Fibroblast of skin of back (primary cell): ENCODE measurements around the gene KTI12. TPM values are rescaled to one million over a fixed set of nuclear protein-coding genes. Genes with fewer than 3 reads are reported as not detected.
A peak's percentile ranks its signal among the peaks of the same experiment; 100 is the strongest.
"Not testable (repeated sequence)": the region's sequence is repeated elsewhere in the genome, so short reads cannot be mapped to it uniquely, and the experiment has no call there.

ENCODE experiments used
- DNase-seq: peaks from one replicate; pipeline ENCODE4 v3.0.0-alpha.2; 2013
- polyA plus RNA-seq, 2 experiments: library from polyadenylated mRNA; unstranded; fragments of 120-200 nt; gene quantifications; one replicate each; pipeline ENCODE4 v1.2.1, GENCODE V29; 2013; ENCODE audit not compliant: insufficient read length in 2 of 2

Gene KTI12, protein sequence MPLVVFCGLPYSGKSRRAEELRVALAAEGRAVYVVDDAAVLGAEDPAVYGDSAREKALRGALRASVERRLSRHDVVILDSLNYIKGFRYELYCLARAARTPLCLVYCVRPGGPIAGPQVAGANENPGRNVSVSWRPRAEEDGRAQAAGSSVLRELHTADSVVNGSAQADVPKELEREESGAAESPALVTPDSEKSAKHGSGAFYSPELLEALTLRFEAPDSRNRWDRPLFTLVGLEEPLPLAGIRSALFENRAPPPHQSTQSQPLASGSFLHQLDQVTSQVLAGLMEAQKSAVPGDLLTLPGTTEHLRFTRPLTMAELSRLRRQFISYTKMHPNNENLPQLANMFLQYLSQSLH
- polyA plus RNA-seq (2013, experiment 1 of 2; ENCODE audit: insufficient read length): 8.4 TPM
- polyA plus RNA-seq (2013, experiment 2 of 2; ENCODE audit: insufficient read length): 7.7 TPM

GRCh38 chr1:52033190-52034049 lies at the start of gene KTI12:
TSS of gene KTI12 (minus strand) at chr1:52033810. CDS start at chr1:52033761, 49 bp downstream.
- DNase-seq: peak; percentile 91

- DNase-seq: no peak
Measured at GRCh38 chr1:52080014-52080415, 46.4 kb upstream of the KTI12 start.

- DNase-seq: not testable (repeated sequence)
Measured at GRCh38 chr1:52077277-52077676, 43.7 kb upstream of the KTI12 start.

DNA sequence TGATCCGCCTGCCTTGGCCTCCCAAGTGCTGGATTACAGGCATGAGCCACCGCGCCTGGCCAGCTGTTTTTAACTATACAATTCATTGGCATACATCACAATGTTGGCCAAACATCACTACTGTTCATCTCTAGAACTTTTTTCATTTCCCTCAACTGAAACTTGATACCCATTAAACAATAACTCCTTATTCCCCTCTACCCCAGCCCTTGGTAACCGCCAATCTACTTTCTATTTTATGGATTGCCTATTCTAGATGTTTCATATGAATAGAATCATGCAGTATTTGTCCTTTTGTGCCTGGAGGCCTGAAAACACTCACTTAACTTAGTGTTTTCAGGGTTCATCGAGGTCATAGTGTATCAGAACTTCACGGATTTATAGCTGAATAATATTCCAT lies 38.7 kb upstream of the KTI12 start:
- DNase-seq: no peak

DNA sequence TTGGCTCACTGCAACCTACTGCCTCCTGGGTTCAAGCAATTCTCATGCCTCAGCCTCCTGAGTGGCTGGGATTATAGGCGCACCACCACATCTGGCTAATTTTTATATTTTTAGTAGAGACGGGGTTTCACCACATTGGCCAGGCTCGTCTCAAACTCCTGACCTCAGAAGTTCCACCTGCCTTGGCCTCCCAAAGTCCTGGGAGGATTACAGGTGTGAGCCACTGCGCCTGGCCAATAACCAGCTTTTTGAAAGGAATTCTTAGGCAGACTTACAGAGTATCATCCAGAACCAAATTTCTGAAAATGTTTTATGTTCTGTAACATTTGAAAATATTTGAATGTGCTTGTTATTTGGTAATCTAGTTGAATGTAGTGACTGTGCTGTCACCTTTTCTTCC lies 37.1 kb upstream of the KTI12 start:
- no peak for DNase-seq

DNA sequence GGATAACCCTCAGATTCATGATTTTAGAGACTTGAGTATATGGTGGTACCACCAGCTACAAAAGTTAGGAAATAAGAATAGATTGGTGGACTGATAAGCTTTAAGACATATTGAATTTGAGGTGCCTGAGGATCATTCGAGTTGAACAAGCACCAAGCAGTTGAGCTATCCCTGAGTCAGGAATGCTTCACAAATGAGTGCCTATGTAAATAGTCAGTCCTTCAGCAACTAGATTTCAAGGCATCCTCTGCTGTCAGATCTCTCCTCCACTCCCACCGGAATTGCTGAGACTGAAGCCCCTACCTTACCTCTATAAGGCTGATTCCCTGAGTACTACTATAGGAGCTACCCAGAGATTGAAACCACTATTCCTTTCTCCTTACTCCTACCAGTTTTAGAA lies 29.6 kb upstream of the KTI12 start:
- no peak for DNase-seq

DNA sequence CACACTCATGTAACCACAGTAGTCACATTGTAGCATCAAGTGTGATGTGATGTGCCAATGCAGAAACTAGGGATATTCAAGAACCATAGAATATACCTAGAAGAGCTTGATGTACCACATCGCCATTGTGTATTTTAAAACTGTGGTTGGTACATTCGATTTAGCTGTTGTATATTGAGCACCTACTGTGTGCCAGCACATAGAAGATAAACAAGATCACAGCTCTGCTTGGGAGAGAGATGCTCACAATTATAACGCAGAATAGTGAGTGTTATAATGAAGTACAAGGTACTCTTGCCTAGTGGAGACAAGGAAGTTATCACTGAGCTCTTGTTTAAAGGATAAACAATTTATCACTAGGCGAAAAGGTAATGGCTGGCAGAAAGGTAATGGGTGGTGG lies 27.2 kb upstream of the KTI12 start:
- no peak for DNase-seq

- no peak for DNase-seq
Measured at GRCh38 chr1:52059888-52060287, 26.3 kb upstream of the KTI12 start.

GRCh38 chr1:52059321-52059720 lies 25.7 kb upstream of the KTI12 start:
- peak; percentile 27 for DNase-seq

DNA sequence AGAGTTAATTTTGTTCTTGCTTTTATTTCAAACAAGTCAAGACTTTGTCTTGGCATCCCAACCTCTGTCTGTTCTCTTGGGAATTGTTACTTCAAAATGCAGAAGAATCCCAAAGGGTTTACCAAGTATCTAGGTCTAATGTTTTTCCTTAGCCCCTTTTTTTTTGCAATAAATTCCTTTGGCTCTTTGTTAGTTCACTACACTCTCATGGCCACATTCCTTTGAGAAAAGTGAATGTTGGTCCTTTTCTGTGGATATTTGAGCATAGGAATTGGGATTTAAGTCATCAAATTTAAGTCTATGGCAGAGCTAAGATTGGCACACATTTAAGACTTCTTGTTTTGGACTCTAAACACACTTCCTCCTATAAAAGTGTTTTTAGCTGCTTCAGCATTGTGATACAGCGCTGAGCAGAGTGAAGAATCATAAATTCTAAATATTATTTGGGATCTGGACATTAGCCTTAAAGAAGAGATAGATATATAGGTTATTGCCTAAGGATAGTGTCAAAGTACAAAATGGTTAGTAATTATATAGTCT lies 24.3 kb upstream of the KTI12 start:
- DNase-seq: peak; percentile 34

DNA sequence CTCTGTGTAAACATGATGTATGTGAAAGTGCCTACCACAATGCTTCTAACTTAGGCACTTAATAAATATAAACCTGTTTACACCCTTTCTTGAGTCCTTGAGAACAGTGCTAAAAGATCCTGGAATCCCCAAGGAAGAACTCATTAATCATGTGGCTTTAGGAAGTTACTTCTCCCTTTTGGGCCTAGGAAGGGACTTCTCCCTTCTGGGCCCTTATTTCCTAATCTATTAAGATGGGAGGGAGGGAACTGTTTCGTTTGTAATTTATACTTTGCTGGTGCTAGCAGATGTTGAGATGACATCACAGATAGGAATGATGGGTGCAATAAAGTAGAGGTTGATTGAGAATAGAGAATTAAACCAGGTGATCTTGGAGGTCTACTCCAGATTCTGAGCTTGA lies 23.6 kb upstream of the KTI12 start:
- DNase-seq: no peak

- peak; percentile 57 for DNase-seq
Measured at GRCh38 chr1:52056937-52057231, 23.3 kb upstream of the KTI12 start.

DNA sequence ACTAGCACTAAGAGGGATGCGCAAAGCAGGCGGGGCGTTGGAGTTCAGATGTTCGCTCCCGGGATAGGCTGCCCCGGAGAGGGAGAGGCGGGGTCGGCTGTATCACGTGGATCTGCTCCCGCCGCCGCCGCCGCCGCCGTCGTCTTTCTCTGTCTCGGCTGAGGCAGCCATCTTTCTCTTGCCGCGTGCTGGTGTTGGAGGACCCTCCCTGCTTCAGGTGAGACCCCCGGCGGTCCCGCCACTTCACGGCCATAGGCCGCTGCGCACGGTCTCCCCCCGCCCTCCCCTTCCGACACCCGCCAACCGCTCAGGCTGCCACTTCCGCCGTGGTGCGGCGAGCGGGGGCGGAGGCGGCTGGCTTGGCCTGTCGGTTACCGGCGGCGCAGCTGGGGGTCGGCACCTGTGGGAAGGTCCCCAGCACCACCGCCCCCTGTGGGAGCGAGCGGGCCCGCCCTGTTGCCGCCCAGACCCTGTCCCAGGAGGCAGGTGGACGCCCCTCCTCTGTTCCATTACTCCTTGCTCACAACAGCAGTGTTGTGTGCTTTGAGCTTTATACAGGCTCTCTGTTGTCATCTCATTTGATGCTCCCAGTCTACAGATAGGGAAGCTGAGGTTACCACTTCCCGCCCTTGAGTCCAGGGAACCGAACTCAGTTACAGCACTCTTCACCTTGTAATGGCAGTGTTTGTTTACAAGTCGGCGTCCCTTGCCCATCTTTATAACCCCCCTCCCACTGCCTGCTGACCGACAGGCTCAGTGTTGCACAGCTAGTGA lies 22.7 kb upstream of the KTI12 start, which contains the start of gene BTF3L4:
TSS of gene BTF3L4 (plus strand) at position 133 of the 774 bp plus-strand sequence. CDS start 3,553 bp downstream, outside the sequence.
- peak; percentile 94 for DNase-seq

GRCh38 chr1:52055866-52056162 lies 22.2 kb upstream of the KTI12 start:
- no peak for DNase-seq

- DNase-seq: peak; percentile 93
Measured at GRCh38 chr1:52055066-52055865, 21.7 kb upstream of the KTI12 start, which contains the start of gene TXNDC12. TSS of gene TXNDC12 (minus strand) at chr1:52055191. CDS start at chr1:52055096, 95 bp downstream.

DNA sequence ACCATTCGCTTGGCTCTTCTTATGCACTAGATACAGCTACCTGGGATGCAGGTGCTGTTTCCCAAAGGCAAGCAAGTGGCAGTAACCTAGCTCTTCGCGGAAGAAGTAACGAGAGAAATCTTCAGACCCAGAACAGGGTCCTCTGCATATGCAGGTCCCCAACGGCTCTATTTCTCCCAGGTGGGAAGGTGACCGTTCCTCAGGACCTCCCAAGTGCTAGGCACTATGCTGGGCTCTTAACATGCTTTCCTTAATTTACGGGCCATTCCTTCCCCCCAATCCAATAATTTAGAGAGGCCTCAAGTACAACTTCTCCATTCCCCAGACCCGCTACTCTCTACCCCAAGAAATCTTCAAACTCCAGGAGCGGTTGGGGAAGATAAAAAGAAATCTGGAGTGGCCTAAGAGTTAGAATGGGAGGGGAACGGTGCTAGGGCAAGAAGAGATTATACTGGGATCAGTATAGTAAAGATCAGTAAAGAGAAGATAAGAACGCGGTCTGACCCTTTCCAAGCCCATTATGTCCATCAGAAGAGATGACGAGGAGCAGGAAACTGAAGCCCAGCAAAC lies 21.0 kb upstream of the KTI12 start:
- DNase-seq: no peak

- DNase-seq: no peak
Measured at GRCh38 chr1:52053862-52054261, 20.3 kb upstream of the KTI12 start.

- DNase-seq: not testable (repeated sequence)
Measured at GRCh38 chr1:52049337-52049736, 15.7 kb upstream of the KTI12 start.

DNA sequence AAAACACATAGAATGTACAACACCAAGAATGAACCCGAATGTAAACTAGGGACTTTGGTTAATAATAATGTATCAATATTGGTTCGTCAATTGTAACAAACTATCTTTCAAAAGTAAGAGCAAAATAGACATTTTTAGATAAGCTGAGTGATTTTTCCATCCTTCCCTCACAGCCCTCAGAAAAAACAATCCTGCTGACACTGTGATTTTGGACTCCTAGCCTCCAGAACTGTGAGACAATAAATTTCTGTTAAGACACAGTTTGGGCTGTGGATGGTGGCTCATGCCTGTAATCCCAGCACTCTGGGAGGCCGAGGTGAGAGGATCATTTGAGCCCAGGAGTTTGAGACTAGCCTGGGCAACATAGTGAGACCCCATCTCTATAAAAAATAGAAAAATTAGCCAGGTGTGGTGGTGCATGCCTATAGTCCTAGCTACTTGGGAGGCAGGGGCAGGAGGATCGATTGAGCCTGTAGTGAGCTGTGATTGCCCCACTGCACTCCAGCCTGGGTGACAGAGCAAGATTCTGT lies 12.1 kb upstream of the KTI12 start:
- DNase-seq: not testable (repeated sequence)

DNA sequence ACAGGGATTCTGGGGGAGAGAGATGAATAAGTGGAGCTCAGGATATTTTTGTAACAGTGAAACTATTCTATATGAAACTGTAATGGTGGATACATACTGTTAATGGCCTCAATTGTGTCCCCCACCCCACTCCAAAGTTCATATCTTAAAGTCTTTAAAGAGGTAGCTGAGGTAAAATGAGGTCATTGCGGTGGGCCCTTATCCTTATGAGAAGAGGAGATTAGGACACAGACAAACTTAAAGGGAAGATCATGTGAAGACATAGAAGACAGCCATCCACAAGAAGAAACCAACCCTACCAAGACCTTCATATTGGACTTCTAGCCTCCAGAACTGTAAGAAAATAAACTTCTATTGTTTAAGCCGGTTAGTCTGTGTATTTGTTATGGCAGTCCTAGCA lies 11.6 kb upstream of the KTI12 start:
- DNase-seq: no peak

- DNase-seq: no peak
Measured at GRCh38 chr1:52041551-52042185, 8.1 kb upstream of the KTI12 start.
